GM12878 (cell line): ENCODE measurements around the gene GPR18. TPM values are rescaled to one million over a fixed set of nuclear protein-coding genes. Genes with fewer than 3 reads are reported as not detected.

Source experiments
- ATAC-seq: fragments of 200-7000 bp; cut with Tn5 transposase; 3 replicates; pipeline ENCODE4 v1.9.1; 2020; ENCODE audit warnings: mild to moderate bottlenecking, moderate library complexity
- BruUV-seq: library from RNA; stranded (reverse); fragments of 400-500 nt; replicated peaks from 2 replicates; lab custom pipeline; 2021; lab: Mats Ljungman, UMichigan
- CTCF ChIA-PET: fragments of 300-600 bp; sonication (Branson Sonifier 250); formaldehyde crosslinking; extraction: SDS; loops from one replicate; lab custom pipeline; 2021; ENCODE audit warnings: inconsistent platforms; lab: Yijun Ruan, JAX
- POLR2A ChIA-PET: fragments of 350-600 bp; formaldehyde crosslinking; extraction: SDS; loops from one replicate; lab custom pipeline; 2021; ENCODE audit warnings: inconsistent platforms; lab: Charles Lee
- RAD21 ChIA-PET: fragments of 300-600 bp; sonication (Branson Sonifier 250); formaldehyde crosslinking; loops from one replicate; lab custom pipeline; 2023; ENCODE audit warnings: antibody characterized with exemption; ENCODE audit not compliant: unreplicated experiment; lab: Charles Lee
- SMC1A ChIA-PET: fragments of 300-600 bp; sonication (Branson Sonifier 250); formaldehyde crosslinking; loops from one replicate; lab custom pipeline; 2023; ENCODE audit not compliant: unreplicated experiment, uncharacterized antibody; lab: Charles Lee
- DNase-seq: peaks from one replicate; pipeline ENCODE4 v3.0.0-alpha.2; 2011; ENCODE audit warnings: low read depth, low spot score
- FAIRE-seq: peaks from 3 replicates; lab custom pipeline; 2011; peaks lifted over from hg19 to GRCh38; lab: Jason Lieb, UNC
- H2AFZ ChIP-seq: 2 replicates; pipeline ENCODE4 v1.6.0; 2011; ENCODE audit warnings: low read depth, low read length, control low read depth; ENCODE audit not compliant: control insufficient read depth
- H3K27ac ChIP-seq: 2 replicates; pipeline ENCODE4 v1.5.1; 2011; ENCODE audit warnings: control low read depth; ENCODE audit not compliant: control insufficient read depth, insufficient read depth
- H3K27me3 ChIP-seq, 2 experiments: replicated peaks in 1 of 2; 2 replicates each; pipeline versions ENCODE4 v1.6.0 to v1.6.1; 2011; ENCODE audit warnings: low read length in 1 of 2; ENCODE audit not compliant: control insufficient read depth in 2 of 2, insufficient read depth in 2 of 2
- H3K36me3 ChIP-seq, 2 experiments: 2 replicates each; pipeline ENCODE4 v1.5.1; 2011; ENCODE audit warnings: low read length in 1 of 2; ENCODE audit not compliant: control insufficient read depth in 2 of 2, insufficient read depth in 2 of 2
- H3K4me1 ChIP-seq: 2 replicates; pipeline ENCODE4 v1.6.1; 2011; ENCODE audit warnings: mild to moderate bottlenecking, low read length, moderate library complexity, mixed read lengths; ENCODE audit not compliant: control insufficient read depth, insufficient read depth
- H3K4me2 ChIP-seq: 2 replicates; pipeline ENCODE4 v1.6.0; 2011; ENCODE audit warnings: control low read depth; ENCODE audit not compliant: control insufficient read depth, insufficient read depth
- H3K4me3 ChIP-seq: fragments of 200-600 bp; sonication (generic); 2 replicates; pipeline ENCODE4 v1.5.1; 2016
- H3K79me2 ChIP-seq: 2 replicates; pipeline ENCODE4 v1.6.0; 2011; ENCODE audit warnings: low read length; ENCODE audit not compliant: control insufficient read depth, insufficient read depth
- H3K9ac ChIP-seq: 2 replicates; pipeline ENCODE4 v1.8.0; 2011; ENCODE audit warnings: low read length, control low read depth, mixed read lengths; ENCODE audit not compliant: control insufficient read depth, insufficient read depth
- H3K9me3 ChIP-seq: replicated peaks from 3 replicates; pipeline ENCODE4 v1.5.1; 2011; ENCODE audit warnings: mild to moderate bottlenecking, low read length; ENCODE audit not compliant: control insufficient read depth, insufficient read depth
- H4K20me1 ChIP-seq: 2 replicates; pipeline ENCODE4 v1.6.0; 2011; ENCODE audit not compliant: control insufficient read depth, insufficient read depth
- BRCA1 ChIP-seq: IDR thresholded peaks from 2 replicates; pipeline ENCODE4 v1.6.1; 2011; ENCODE audit warnings: low read depth, low read length, improper control_type of control experiment
- CTCF ChIP-seq, 3 experiments: IDR thresholded peaks in 2 of 3; conservative IDR thresholded peaks in 1 of 3; 2 replicates each; pipeline ENCODE4 v1.5.1; 2011; ENCODE audit warnings: low read depth in 3 of 3, low read length in 3 of 3, mild to moderate bottlenecking in 3 of 3, control low read depth in 2 of 3, moderate library complexity in 2 of 3, inconsistent platforms in 1 of 3, mixed read lengths in 1 of 3; ENCODE audit not compliant: control insufficient read depth in 2 of 3, insufficient read depth in 1 of 3; ENCODE audit errors: extremely low read depth in 1 of 3
- IKZF2 ChIP-seq, 2 experiments: fragments of 450-650 bp; IDR thresholded peaks; 2 replicates each; pipeline ENCODE4 v1.6.1; 2017; ENCODE audit warnings: mild to moderate bottlenecking in 2 of 2, moderate library complexity in 2 of 2
- KDM1A ChIP-seq: fragments of 200-600 bp; sonication (generic); IDR thresholded peaks from 2 replicates; pipeline ENCODE4 v1.6.1; 2016; ENCODE audit warnings: borderline replicate concordance
- MEF2A ChIP-seq: IDR thresholded peaks from 2 replicates; pipeline ENCODE4 v1.6.1; 2011; ENCODE audit warnings: low read depth, mild to moderate bottlenecking, low read length, moderate library complexity; ENCODE audit not compliant: insufficient read depth
- PAX5 ChIP-seq: IDR thresholded peaks from 2 replicates; pipeline ENCODE4 v1.6.1; 2011; ENCODE audit warnings: low read depth, low read length, borderline replicate concordance
- SMAD1 ChIP-seq: fragments of 450-650 bp; IDR thresholded peaks from 2 replicates; pipeline ENCODE4 v1.6.1; 2018; ENCODE audit warnings: mild to moderate bottlenecking, low read depth; ENCODE audit not compliant: partially characterized antibody
- SRF ChIP-seq, 2 experiments: IDR thresholded peaks; 2 replicates each; pipeline ENCODE4 v1.6.1; 2011; ENCODE audit warnings: low read depth in 2 of 2, low read length in 2 of 2, mild to moderate bottlenecking in 1 of 2, moderate library complexity in 1 of 2
- TCF7 ChIP-seq: IDR thresholded peaks from 2 replicates; pipeline ENCODE4 v1.6.1; 2014; ENCODE audit warnings: antibody characterized with exemption, borderline replicate concordance
- YBX1 ChIP-seq: fragments of 450-650 bp; IDR thresholded peaks from 2 replicates; pipeline ENCODE4 v1.6.1; 2016; ENCODE audit warnings: antibody characterized with exemption
- WGBS: methylation state at CpG from one replicate; pipeline ENCODE4 v1.1.6; 2016; ENCODE audit warnings: low lambda C conversion rate; ENCODE audit not compliant: insufficient replicate concordance, insufficient coverage; ENCODE audit errors: missing lambda C conversion rate; 5-methylcytosine and 5-hydroxymethylcytosine counted together
- in situ Hi-C: fragments of 300-500 bp; cut with MboI; formaldehyde crosslinking; loops from 9 replicates; pipeline ENCODE4 v1.14.3; 2018; ENCODE audit warnings: mixed read lengths
- intact Hi-C: fragments of 100-400 bp; cut with micrococcal nuclease; formaldehyde crosslinking; loops from one replicate; pipeline ENCODE4 v1.14.2; 2022; ENCODE audit not compliant: unreplicated experiment
- polyA plus RNA-seq, 11 experiments: library from polyadenylated mRNA; depleted of rRNA in 4 of 11; unstranded in 6 of 11; stranded (reverse) in 5 of 11; fragments of >200 nt; fragmentation: Nextera tagmentation in 4 of 11; fragmentation: Illumina TruSeq in 1 of 11; extraction: Ambion mirVana in 4 of 11; extraction: Trizol in 1 of 11; gene quantifications; 1 replicate in 1 of 11; 2 replicates in 10 of 11; pipeline versions ENCODE4 v1.2.1 to v1.2.3, GENCODE V29; 2011 to 2016; ENCODE audit warnings: inconsistent platforms in 2 of 11, missing spikeins in 2 of 11, low read depth in 1 of 11
- total RNA-seq, 4 experiments: library from RNA; depleted of rRNA in 3 of 4; stranded (reverse); fragments of >200 nt in 3 of 4; fragmentation: Illumina TruSeq in 1 of 4; extraction: Trizol in 1 of 4; gene quantifications; 2 replicates each; pipeline versions ENCODE4 v1.2.1 to v1.2.3, GENCODE V29; 2013 to 2021
- TF ChIP-seq, protein P1 (sequence below): IDR thresholded peaks from 2 replicates; pipeline ENCODE4 v1.6.1; 2012; ENCODE audit warnings: low read length, inconsistent platforms

GPR18 gene
- total and polyA plus RNA-seq, 10 of the 15 experiments (the other 5 are each of a cell fraction or from before 2014, with no cell fraction given): 3.3 to 12.9 (median 5.2) TPM

DNA sequence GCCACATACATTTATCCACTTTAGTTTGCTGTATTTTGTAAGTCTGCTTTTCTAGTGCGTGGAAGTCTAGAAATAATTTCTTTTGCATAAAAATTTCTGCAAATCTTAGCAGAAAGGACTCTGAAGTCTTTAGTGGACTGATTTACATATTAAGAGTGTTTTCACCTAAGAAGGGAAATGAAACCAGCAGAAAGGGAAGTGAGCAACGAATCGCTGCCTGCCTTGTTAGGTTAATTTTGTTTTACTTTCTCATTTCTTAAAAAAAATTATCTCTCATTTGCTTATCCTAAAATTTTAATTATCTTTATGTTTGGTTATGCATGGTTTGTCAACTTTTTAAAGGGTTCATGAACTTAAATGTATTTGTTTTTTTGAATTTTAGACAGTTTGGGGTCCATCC is 767 bp upstream of the GPR18 start (continued):
- TF ChIP-seq MEF2A (peak; percentile 82; the same call in 1 of the 2 replicates), SMAD1 (no peak), PAX5 (peak; percentile 76), TCF7 (peak; percentile 43; the same call in 1 of the 2 replicates), SRF (IDR thresholded peaks at IDR 0.05; ENCODE audit: low read depth in 2 of 2, low read length in 2 of 2) (peak in 1 of 2 experiments; percentile 84; a peak in 2 of 4 replicates)
- TF ChIP-seq, protein P1, sequence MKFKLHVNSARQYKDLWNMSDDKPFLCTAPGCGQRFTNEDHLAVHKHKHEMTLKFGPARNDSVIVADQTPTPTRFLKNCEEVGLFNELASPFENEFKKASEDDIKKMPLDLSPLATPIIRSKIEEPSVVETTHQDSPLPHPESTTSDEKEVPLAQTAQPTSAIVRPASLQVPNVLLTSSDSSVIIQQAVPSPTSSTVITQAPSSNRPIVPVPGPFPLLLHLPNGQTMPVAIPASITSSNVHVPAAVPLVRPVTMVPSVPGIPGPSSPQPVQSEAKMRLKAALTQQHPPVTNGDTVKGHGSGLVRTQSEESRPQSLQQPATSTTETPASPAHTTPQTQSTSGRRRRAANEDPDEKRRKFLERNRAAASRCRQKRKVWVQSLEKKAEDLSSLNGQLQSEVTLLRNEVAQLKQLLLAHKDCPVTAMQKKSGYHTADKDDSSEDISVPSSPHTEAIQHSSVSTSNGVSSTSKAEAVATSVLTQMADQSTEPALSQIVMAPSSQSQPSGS: peak; percentile 69

GRCh38 chr13:99257291-99257690 is 888 bp downstream of the GPR18 start:
- no peaks in the 10 kb centered on the region for H3K27me3 ChIP-seq
- H3K36me3 ChIP-seq: peaks cover 5 to 8% of the 10 kb centered on the region in 2 experiments; a peak in 3 of 4 replicates
- ChIA-PET CTCF (interaction anchor here (0.7 to 5.1 kb wide), 9 partner anchors 11 to 98 kb away, joined by 3 to 68 read pairs (median 3); partner anchors contain the start of gene UBAC2), POLR2A (interaction anchor here (1.1 to 2.0 kb wide), 2 partner anchors 53 to 57 kb away, joined by 3 to 12 read pairs; partner anchors contain the start of gene UBAC2), SMC1A (interaction anchor here (0.8 to 4.7 kb wide), 17 partner anchors 10 to 311 kb away, joined by 3 to 58 read pairs (median 6); partner anchors contain the start of gene UBAC2), RAD21 (interaction anchor here (0.6 to 4.3 kb wide), 16 partner anchors 9 to 138 kb away, joined by 3 to 37 read pairs (median 5); partner anchors contain the start of gene UBAC2)
- intact Hi-C loops: no loop called here
- H2AFZ ChIP-seq: no peak overlapping the region
- BruUV-seq: no TSS peak
- TF ChIP-seq YBX1 (no peak), CTCF (IDR thresholded peaks at IDR 0.05 in 2 of 3, conservative IDR thresholded peaks at IDR 0.05 in 1 of 3; ENCODE audit: control insufficient read depth in 2 of 3, extremely low read depth in 1 of 3, insufficient read depth in 1 of 3, low read depth in 3 of 3, low read length in 3 of 3) (no peak), MEF2A (no peak), KDM1A (no peak), IKZF2 (IDR thresholded peaks at IDR 0.05) (no peak), BRCA1 (no peak)
- H3K9ac ChIP-seq: no peak overlapping the region
- no peak for ATAC-seq
- FAIRE-seq: no peak
- peaks cover 21% of the 10 kb centered on the region for H3K4me1 ChIP-seq
- no peaks in the 10 kb centered on the region for H3K9me3 ChIP-seq
- H3K27ac ChIP-seq: no peak overlapping the region
- in situ Hi-C loops: no loop called here
- peaks cover 2% of the 10 kb centered on the region for H3K79me2 ChIP-seq
- no peaks in the 10 kb centered on the region for H4K20me1 ChIP-seq
- H3K4me3 ChIP-seq: no peak overlapping the region
- peak overlapping the region; percentile 41; the same call in 1 of the 2 replicates for H3K4me2 ChIP-seq
- no peak for DNase-seq
- WGBS: 93% methylated on average over 2 of the region's 2 CpGs
